ENCODE data around the gene PKP1. TPM values are rescaled to one million over a fixed set of nuclear protein-coding genes. Genes with fewer than 3 reads are reported as not detected.

Gene PKP1
- polyA plus RNA-seq, 3 donors: not detected

GRCh38 chr1:201282216-201282615, 1.1 kb upstream of the PKP1 start:
- WGBS (ENCODE audit: insufficient coverage): 100% methylated on average over 3 of the region's 6 CpGs

GRCh38 chr1:201283836-201284553, 689 bp downstream of the PKP1 start:
- peaks cover 0 to 4% (median 0%) of the 10 kb centered on the region in 7 donors for H3K9me3 Mint-ChIP-seq
- H3K27me3 ChIP-seq (ENCODE audit: control insufficient read depth in 2 of 2, insufficient read depth in 2 of 2, low read length in 2 of 2): peaks cover 19 to 61% of the 10 kb centered on the region in 2 donors

More at GRCh38 chr1:201282216-201282615, 1.1 kb upstream of the PKP1 start:
- Histone ChIP-seq H3K27ac (ENCODE audit: low read depth in 1 of 2, low read length in 2 of 2) (no peak overlapping the region), H3K27me3 (ENCODE audit: control insufficient read depth in 2 of 2, insufficient read depth in 2 of 2, low read length in 2 of 2) (peaks cover 19 to 61% of the 10 kb centered on the region in 2 donors), H3K9ac (ENCODE audit: insufficient read depth, low read length, poor library complexity, severe bottlenecking) (no peak overlapping the region), H3K4me3 (replicated peaks in 1 of 3; ENCODE audit: low read depth in 2 of 3, low read length in 3 of 3) (no peak overlapping the region), H3K36me3 (replicated peaks in 1 of 2; ENCODE audit: control insufficient read depth in 1 of 2, insufficient read depth in 2 of 2, low read length in 2 of 2) (no peaks in the 10 kb centered on the region), H2AFZ (ENCODE audit: insufficient read depth, low read depth, low read length, poor library complexity, severe bottlenecking) (no peak overlapping the region), H3K4me1 (ENCODE audit: control insufficient read depth in 1 of 2, insufficient read depth in 2 of 2, low read length in 2 of 2) (no peaks in the 10 kb centered on the region), H3K79me2 (ENCODE audit: insufficient read depth, low read length) (no peaks in the 10 kb centered on the region), H4K20me1 (ENCODE audit: insufficient read depth, low read length) (no peaks in the 10 kb centered on the region), H3K4me2 (replicated peaks; ENCODE audit: extremely low read depth, low read length, poor library complexity, severe bottlenecking) (no peak overlapping the region), H3K9me3 (replicated peaks in 1 of 2; ENCODE audit: control insufficient read depth in 1 of 2, insufficient read depth in 1 of 2, low read length in 2 of 2) (peaks cover 0 to 11% of the 10 kb centered on the region in 2 donors)
- Mint-ChIP-seq H3K9me3 (peaks cover 0 to 6% (median 0%) of the 10 kb centered on the region in 7 donors), H3K4me1 (peaks cover 2% of the 10 kb centered on the region), H3K4me3 (no peak overlapping the region), H3K36me3 (peaks cover 0 to 2% of the 10 kb centered on the region in 2 donors), H3K27ac (no peak overlapping the region), H3K27me3 (ENCODE audit: low read depth in 3 of 3) (peaks cover 52 to 74% (median 59%) of the 10 kb centered on the region in 3 donors)
- no peak for DNase-seq
- TF ChIP-seq CTCF (IDR thresholded peaks at IDR 0.05): no peak
- intact Hi-C loops (cut with micrococcal nuclease): no loop called here

More at GRCh38 chr1:201283836-201284553, 689 bp downstream of the PKP1 start:
- H3K4me2 ChIP-seq (replicated peaks; ENCODE audit: extremely low read depth, low read length, poor library complexity, severe bottlenecking): no peak overlapping the region
- no peak overlapping the region for H3K27ac ChIP-seq (ENCODE audit: low read depth in 1 of 2, low read length in 2 of 2)
- H3K36me3 Mint-ChIP-seq: peaks cover 0 to 2% of the 10 kb centered on the region in 2 donors
- no peaks in the 10 kb centered on the region for H3K4me1 ChIP-seq (ENCODE audit: control insufficient read depth in 1 of 2, insufficient read depth in 2 of 2, low read length in 2 of 2)
- H3K4me3 Mint-ChIP-seq: peak overlapping the region in 1 of 2 donors; percentile 68
- no peak overlapping the region for H3K4me3 ChIP-seq (replicated peaks in 1 of 3; ENCODE audit: low read depth in 2 of 3, low read length in 3 of 3)
- peaks cover 0 to 11% of the 10 kb centered on the region in 2 donors for H3K9me3 ChIP-seq (replicated peaks in 1 of 2; ENCODE audit: control insufficient read depth in 1 of 2, insufficient read depth in 1 of 2, low read length in 2 of 2)
- no peaks in the 10 kb centered on the region for H4K20me1 ChIP-seq (ENCODE audit: insufficient read depth, low read length)
- no peak for TF ChIP-seq CTCF (IDR thresholded peaks at IDR 0.05)
- no peaks in the 10 kb centered on the region for H3K36me3 ChIP-seq (replicated peaks in 1 of 2; ENCODE audit: control insufficient read depth in 1 of 2, insufficient read depth in 2 of 2, low read length in 2 of 2)
- 36% methylated on average over 53 of the region's 53 CpGs for WGBS (ENCODE audit: insufficient coverage)
- peaks cover 55 to 77% (median 56%) of the 10 kb centered on the region in 3 donors for H3K27me3 Mint-ChIP-seq (ENCODE audit: low read depth in 3 of 3)
- H3K4me1 Mint-ChIP-seq: peaks cover 2% of the 10 kb centered on the region
- no peaks in the 10 kb centered on the region for H3K79me2 ChIP-seq (ENCODE audit: insufficient read depth, low read length)
- no peak overlapping the region for H3K9ac ChIP-seq (ENCODE audit: insufficient read depth, low read length, poor library complexity, severe bottlenecking)
- DNase-seq: no peak
- no peak overlapping the region for H2AFZ ChIP-seq (ENCODE audit: insufficient read depth, low read depth, low read length, poor library complexity, severe bottlenecking)
- intact Hi-C loops (cut with micrococcal nuclease): no loop called here
- H3K27ac Mint-ChIP-seq: no peak overlapping the region

All from CD14-positive monocyte (primary cell).